WTC11 (cell line): ENCODE data around the gene CD8A.

Experiments
- CTCF ChIP-seq: fragments of 200-600 bp; IDR thresholded peaks from 2 replicates; pipeline ENCODE4 v1.8.0; 2022; ENCODE audit warnings: antibody characterized with exemption
- ESRRA ChIP-seq: sonication (generic); formaldehyde crosslinking; IDR thresholded peaks from 2 replicates; pipeline ENCODE4 v1.8.1; 2022; ENCODE audit warnings: mild to moderate bottlenecking, missing genetic modification reagents, borderline replicate concordance
- FOXK1 ChIP-seq: sonication (generic); formaldehyde crosslinking; IDR thresholded peaks from 2 replicates; pipeline ENCODE4 v1.8.0; 2022; ENCODE audit warnings: mild to moderate bottlenecking, moderate library complexity, missing genetic modification reagents
- NFYB ChIP-seq: sonication (generic); formaldehyde crosslinking; conservative IDR thresholded peaks from 2 replicates; pipeline ENCODE4 v1.8.0; 2022; ENCODE audit warnings: low read depth, missing genetic modification reagents
- TF ChIP-seq, protein P1 (sequence below): sonication (generic); formaldehyde crosslinking; IDR thresholded peaks from 2 replicates; pipeline ENCODE4 v1.8.0; 2022; ENCODE audit warnings: mild to moderate bottlenecking, missing genetic modification reagents

- TF ChIP-seq CTCF (no peak), ESRRA (no peak), FOXK1 (CRISPR knock-in tag) (no peak), NFYB (CRISPR knock-in tag) (no peak)
- TF ChIP-seq, protein P1, sequence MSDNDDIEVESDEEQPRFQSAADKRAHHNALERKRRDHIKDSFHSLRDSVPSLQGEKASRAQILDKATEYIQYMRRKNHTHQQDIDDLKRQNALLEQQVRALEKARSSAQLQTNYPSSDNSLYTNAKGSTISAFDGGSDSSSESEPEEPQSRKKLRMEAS (CRISPR knock-in tag), result no peak
These were observed 24.9 kb upstream of the CD8A start for GRCh38 chr2:86815611-86816010.
